DMS53 (cell line): ENCODE data around the gene DDB1.
"Not testable (repeated sequence)": the region's sequence is repeated elsewhere in the genome, so short reads cannot be mapped to it uniquely, and the experiment has no call there.

Source experiments
- DNase-seq: peaks from one replicate; lab custom pipeline; 2025; lab: John Stamatoyannopoulos, UW

Gene DDB1

GRCh38 chr11:61270354-61271076, 62.4 kb downstream of the DDB1 start:
- DNase-seq = no peak

- no peak for DNase-seq
These were observed 64.2 kb downstream of the DDB1 start for GRCh38 chr11:61268588-61269250.

GRCh38 chr11:61267437-61267841, 65.5 kb downstream of the DDB1 start:
- DNase-seq = no peak

- no peak for DNase-seq
These were observed 66.3 kb downstream of the DDB1 start for GRCh38 chr11:61266602-61267001.

GRCh38 chr11:61265357-61265756, 67.5 kb downstream of the DDB1 start:
- DNase-seq = no peak

- DNase-seq = no peak
These were observed 68.1 kb downstream of the DDB1 start for GRCh38 chr11:61264795-61265194.

GRCh38 chr11:61264371-61264770, 68.5 kb downstream of the DDB1 start:
- no peak for DNase-seq

GRCh38 chr11:61259363-61259762, 73.5 kb downstream of the DDB1 start:
- no peak for DNase-seq

- no peak for DNase-seq
These were observed 74.4 kb downstream of the DDB1 start for GRCh38 chr11:61258546-61258945.

GRCh38 chr11:61256710-61257482, 76.0 kb downstream of the DDB1 start:
- DNase-seq = no peak

- peak; percentile 78 for DNase-seq
These were observed 78.4 kb downstream of the DDB1 start for GRCh38 chr11:61254403-61255025.

GRCh38 chr11:61252332-61252731, 80.6 kb downstream of the DDB1 start:
- not testable (repeated sequence) for DNase-seq

- DNase-seq = not testable (repeated sequence)
These were observed 81.8 kb downstream of the DDB1 start for GRCh38 chr11:61250796-61251765.
